ENCODE data around the gene DIAPH2. TPM values are rescaled to one million over a fixed set of nuclear protein-coding genes. Genes with fewer than 3 reads are reported as not detected.

The DIAPH2 gene
- total and polyA plus RNA-seq, 10 donors: 2.5 to 32.1 (median 17.7) TPM

DNA sequence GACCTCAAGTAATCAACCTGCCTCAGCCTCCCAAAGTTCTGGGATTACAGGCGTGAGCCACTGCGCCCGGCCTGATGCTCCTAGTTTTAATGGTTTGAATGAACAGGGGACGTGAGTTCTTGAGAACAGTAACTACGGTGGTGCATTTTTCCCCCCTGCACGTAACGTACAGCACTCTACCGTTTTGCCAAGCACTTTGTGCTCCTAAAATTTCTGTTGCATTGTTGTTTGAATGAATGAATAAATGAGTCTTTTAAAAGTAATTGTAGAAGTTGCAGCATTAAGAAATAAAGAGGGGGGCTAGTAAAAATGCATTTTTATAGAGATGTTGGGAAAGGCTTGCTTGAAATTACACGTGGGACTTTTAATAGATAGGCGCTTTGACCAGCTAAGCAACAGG, 199.0 kb downstream of the DIAPH2 start, which contains the start of gene RPA4:
RPA4 (plus strand) TSS at position 301 of the 400 bp plus-strand sequence. CDS start 403 bp downstream, outside the sequence.
- no peak for DNase-seq
- H3K36me3 ChIP-seq: peaks cover 0 to 26% (median 3%) of the 10 kb centered on the region in 6 donors
- H3K9me3 ChIP-seq: no peaks in the 10 kb centered on the region
- H3K27ac ChIP-seq: no peak within 1 kb of the TSS
- no peaks in the 10 kb centered on the region for H3K4me1 ChIP-seq
- no peak within 1 kb of the TSS for H3K4me3 ChIP-seq
- intact Hi-C loops (cut with DNase I; ENCODE audit: low total_unique reads): no loop called here
- WGBS, 5 donors: 90 to 98% (median 97%) methylated on average over 10 of the region's 10 CpGs
- TF ChIP-seq POLR2AphosphoS5 (IDR thresholded peaks at IDR 0.05) (no peak), POLR2A (IDR thresholded peaks at IDR 0.05) (no peak)
- TF ChIP-seq, protein P1, sequence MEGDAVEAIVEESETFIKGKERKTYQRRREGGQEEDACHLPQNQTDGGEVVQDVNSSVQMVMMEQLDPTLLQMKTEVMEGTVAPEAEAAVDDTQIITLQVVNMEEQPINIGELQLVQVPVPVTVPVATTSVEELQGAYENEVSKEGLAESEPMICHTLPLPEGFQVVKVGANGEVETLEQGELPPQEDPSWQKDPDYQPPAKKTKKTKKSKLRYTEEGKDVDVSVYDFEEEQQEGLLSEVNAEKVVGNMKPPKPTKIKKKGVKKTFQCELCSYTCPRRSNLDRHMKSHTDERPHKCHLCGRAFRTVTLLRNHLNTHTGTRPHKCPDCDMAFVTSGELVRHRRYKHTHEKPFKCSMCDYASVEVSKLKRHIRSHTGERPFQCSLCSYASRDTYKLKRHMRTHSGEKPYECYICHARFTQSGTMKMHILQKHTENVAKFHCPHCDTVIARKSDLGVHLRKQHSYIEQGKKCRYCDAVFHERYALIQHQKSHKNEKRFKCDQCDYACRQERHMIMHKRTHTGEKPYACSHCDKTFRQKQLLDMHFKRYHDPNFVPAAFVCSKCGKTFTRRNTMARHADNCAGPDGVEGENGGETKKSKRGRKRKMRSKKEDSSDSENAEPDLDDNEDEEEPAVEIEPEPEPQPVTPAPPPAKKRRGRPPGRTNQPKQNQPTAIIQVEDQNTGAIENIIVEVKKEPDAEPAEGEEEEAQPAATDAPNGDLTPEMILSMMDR (IDR thresholded peaks at IDR 0.05 in 8 of 11, conservative IDR thresholded peaks at IDR 0.05 in 3 of 11): no peak
- no peaks in the 10 kb centered on the region for H3K27me3 ChIP-seq (replicated peaks in 1 of 7)

DNA sequence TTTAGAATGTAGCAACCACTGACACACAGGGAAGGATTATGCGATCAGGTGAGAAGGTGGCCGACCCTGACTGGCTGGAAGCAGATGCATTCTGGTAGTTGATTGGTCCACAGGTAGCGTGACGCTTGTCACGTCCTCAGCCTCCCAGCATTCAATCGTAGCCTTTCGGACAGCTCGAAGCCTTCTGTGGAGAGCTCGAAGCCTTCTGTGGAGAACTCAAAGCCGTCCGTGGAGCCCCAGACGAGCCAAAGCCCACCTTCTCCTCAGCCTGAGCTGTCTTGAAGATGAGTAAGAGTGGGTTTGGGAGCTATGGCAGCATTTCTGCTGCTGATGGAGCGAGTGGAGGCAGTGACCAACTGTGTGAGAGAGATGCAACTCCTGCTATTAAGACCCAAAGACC, 199.4 kb downstream of the DIAPH2 start:
- H3K36me3 ChIP-seq: peaks cover 0 to 26% (median 3%) of the 10 kb centered on the region in 6 donors
- no peak overlapping the region for H3K27ac ChIP-seq
- H3K4me3 ChIP-seq: no peak overlapping the region
- H3K9me3 ChIP-seq: no peaks in the 10 kb centered on the region
- TF ChIP-seq, protein P1 (IDR thresholded peaks at IDR 0.05 in 8 of 11, conservative IDR thresholded peaks at IDR 0.05 in 3 of 11): no peak
- TF ChIP-seq POLR2A (IDR thresholded peaks at IDR 0.05) (no peak), POLR2AphosphoS5 (IDR thresholded peaks at IDR 0.05) (no peak)
- intact Hi-C loops (cut with DNase I; ENCODE audit: low total_unique reads): no loop called here
- DNase-seq: peak; percentile 59
- no peaks in the 10 kb centered on the region for H3K4me1 ChIP-seq
- no peaks in the 10 kb centered on the region for H3K27me3 ChIP-seq (replicated peaks in 1 of 7)
- WGBS, 5 donors: 88 to 97% (median 93%) methylated on average over 12 to 13 of the region's 13 CpGs

DNA sequence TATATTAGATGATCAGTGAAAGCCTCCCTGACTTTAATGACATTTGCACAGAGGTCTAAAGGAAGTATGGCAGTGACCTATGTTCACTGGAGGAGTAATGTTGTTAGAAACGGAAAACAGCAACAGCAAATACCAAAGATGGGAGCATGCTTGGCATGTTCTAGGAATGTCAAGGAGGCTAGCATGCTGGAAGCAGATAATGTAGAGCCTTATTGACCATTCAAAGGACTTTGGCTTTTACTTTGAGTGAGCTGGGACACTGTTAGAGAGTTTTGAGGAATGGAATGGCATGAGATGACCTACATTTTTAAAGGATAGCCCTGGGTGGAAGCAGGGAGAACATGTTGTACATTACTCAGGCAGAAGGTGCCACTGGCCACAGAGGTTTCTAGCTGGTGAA, 205.1 kb downstream of the DIAPH2 start:
- Histone ChIP-seq H3K4me1 (no peaks in the 10 kb centered on the region), H3K27ac (no peak overlapping the region), H3K4me3 (no peak overlapping the region), H3K27me3 (replicated peaks in 1 of 7) (no peaks in the 10 kb centered on the region), H3K36me3 (peaks cover 0 to 1% (median 0%) of the 10 kb centered on the region in 6 donors), H3K9me3 (no peaks in the 10 kb centered on the region)
- 70 to 80% (median 78%) methylated on average over 1 of the region's 1 CpG for WGBS, 5 donors
- DNase-seq: no peak
- intact Hi-C loops (cut with DNase I; ENCODE audit: low total_unique reads): no loop called here
- TF ChIP-seq, protein P1 (IDR thresholded peaks at IDR 0.05 in 8 of 11, conservative IDR thresholded peaks at IDR 0.05 in 3 of 11): no peak
- TF ChIP-seq POLR2AphosphoS5 (IDR thresholded peaks at IDR 0.05) (no peak), POLR2A (IDR thresholded peaks at IDR 0.05) (no peak)

DNA sequence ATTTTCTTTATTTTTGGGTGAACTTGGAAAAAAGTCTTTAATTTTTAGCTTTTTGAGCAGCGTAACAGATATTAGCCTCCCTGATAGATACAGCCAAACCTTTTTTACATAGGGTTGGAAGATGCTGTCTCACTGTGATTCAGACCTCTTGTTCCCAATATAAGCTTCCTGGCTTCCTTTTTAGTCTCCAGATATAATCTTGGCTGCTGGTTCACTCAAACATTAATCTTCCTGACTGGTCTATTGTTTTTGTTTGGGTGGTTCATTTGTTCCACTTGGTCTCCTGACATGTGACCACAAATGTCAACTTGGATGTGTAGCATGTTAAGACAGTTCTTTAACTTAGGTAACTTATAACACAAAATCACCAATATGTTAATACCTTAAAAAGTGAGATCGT, 222.1 kb downstream of the DIAPH2 start:
- Histone ChIP-seq H3K9me3 (no peaks in the 10 kb centered on the region), H3K4me1 (no peaks in the 10 kb centered on the region), H3K36me3 (no peaks in the 10 kb centered on the region), H3K27me3 (replicated peaks in 1 of 7) (no peaks in the 10 kb centered on the region), H3K27ac (no peak overlapping the region), H3K4me3 (no peak overlapping the region)
- intact Hi-C loops (cut with DNase I; ENCODE audit: low total_unique reads): no loop called here
- 80 to 93% (median 87%) methylated on average over 2 of the region's 2 CpGs for WGBS, 5 donors
- TF ChIP-seq, protein P1 (IDR thresholded peaks at IDR 0.05 in 8 of 11, conservative IDR thresholded peaks at IDR 0.05 in 3 of 11): no peak
- no peak for TF ChIP-seq POLR2A (IDR thresholded peaks at IDR 0.05)
- TF ChIP-seq POLR2AphosphoS5 (IDR thresholded peaks at IDR 0.05): no peak
- no peak for DNase-seq

All from spleen (tissue), 11 donors.